ENCODE results near the gene MAPT.

- TF ChIP-seq, protein P1, sequence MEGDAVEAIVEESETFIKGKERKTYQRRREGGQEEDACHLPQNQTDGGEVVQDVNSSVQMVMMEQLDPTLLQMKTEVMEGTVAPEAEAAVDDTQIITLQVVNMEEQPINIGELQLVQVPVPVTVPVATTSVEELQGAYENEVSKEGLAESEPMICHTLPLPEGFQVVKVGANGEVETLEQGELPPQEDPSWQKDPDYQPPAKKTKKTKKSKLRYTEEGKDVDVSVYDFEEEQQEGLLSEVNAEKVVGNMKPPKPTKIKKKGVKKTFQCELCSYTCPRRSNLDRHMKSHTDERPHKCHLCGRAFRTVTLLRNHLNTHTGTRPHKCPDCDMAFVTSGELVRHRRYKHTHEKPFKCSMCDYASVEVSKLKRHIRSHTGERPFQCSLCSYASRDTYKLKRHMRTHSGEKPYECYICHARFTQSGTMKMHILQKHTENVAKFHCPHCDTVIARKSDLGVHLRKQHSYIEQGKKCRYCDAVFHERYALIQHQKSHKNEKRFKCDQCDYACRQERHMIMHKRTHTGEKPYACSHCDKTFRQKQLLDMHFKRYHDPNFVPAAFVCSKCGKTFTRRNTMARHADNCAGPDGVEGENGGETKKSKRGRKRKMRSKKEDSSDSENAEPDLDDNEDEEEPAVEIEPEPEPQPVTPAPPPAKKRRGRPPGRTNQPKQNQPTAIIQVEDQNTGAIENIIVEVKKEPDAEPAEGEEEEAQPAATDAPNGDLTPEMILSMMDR (IDR thresholded peaks at IDR 0.05), result no peak
- TF ChIP-seq POLR2A (IDR thresholded peaks at IDR 0.05; ENCODE audit: low read depth), result no peak
Observed at GRCh38 chr17:45980855-45981254, 86.5 kb downstream of the MAPT start.
